Fibroblast of lung (primary cell): Measurements from ENCODE around the gene SCIMP. TPM values are rescaled to one million over a fixed set of nuclear protein-coding genes. Genes with fewer than 3 reads are reported as not detected.
"Not testable (repeated sequence)": the region's sequence is repeated elsewhere in the genome, so short reads cannot be mapped to it uniquely, and the experiment has no call there.

Experiments
- DNase-seq, 2 donors: peaks; one replicate each; pipeline versions ENCODE4 v3.0.0 to v3.0.0-alpha.2; 2010; ENCODE audit warnings: low read depth in 2 of 2
- H2AFZ ChIP-seq: 2 replicates; pipeline ENCODE4 v1.5.1; 2012; ENCODE audit warnings: low read length, control low read depth, inconsistent platforms
- H3K27ac ChIP-seq: 2 replicates; pipeline ENCODE4 v1.5.1; 2011; ENCODE audit warnings: low read length, control low read depth; ENCODE audit not compliant: insufficient read depth
- H3K27me3 ChIP-seq: 2 replicates; pipeline ENCODE4 v1.5.1; 2011; ENCODE audit warnings: mild to moderate bottlenecking, low read length; ENCODE audit not compliant: control insufficient read depth, insufficient read depth
- H3K36me3 ChIP-seq: 2 replicates; pipeline ENCODE4 v1.5.1; 2011; ENCODE audit warnings: low read length; ENCODE audit not compliant: control insufficient read depth, insufficient read depth
- H3K4me1 ChIP-seq: 2 replicates; pipeline ENCODE4 v1.5.1; 2011; ENCODE audit warnings: low read length; ENCODE audit not compliant: control insufficient read depth, insufficient read depth; ENCODE audit errors: extremely low read depth
- H3K4me2 ChIP-seq: 2 replicates; pipeline ENCODE4 v1.5.1; 2011; ENCODE audit warnings: low read length, control low read depth; ENCODE audit not compliant: insufficient read depth; ENCODE audit errors: extremely low read depth
- H3K4me3 ChIP-seq, 4 experiments: fragments of 200-600 bp in 1 of 4; sonication (generic) in 1 of 4; replicated peaks in 1 of 4; 2 replicates each; pipeline ENCODE4 v1.5.1; 2011 to 2016; ENCODE audit warnings: low read length in 4 of 4, low read depth in 3 of 4, mild to moderate bottlenecking in 3 of 4, control low read depth in 2 of 4, inconsistent platforms in 1 of 4, mixed read lengths in 1 of 4; ENCODE audit not compliant: insufficient read depth in 1 of 4; ENCODE audit errors: control extremely low read depth in 1 of 4
- H3K79me2 ChIP-seq: 2 replicates; pipeline ENCODE4 v1.5.1; 2012; ENCODE audit warnings: mild to moderate bottlenecking, low read length, inconsistent platforms; ENCODE audit not compliant: control insufficient read depth, insufficient read depth
- H3K9ac ChIP-seq: 2 replicates; pipeline ENCODE4 v1.5.1; 2011; ENCODE audit warnings: mild to moderate bottlenecking, low read length, control low read depth; ENCODE audit not compliant: insufficient read depth
- H3K9me3 ChIP-seq: 2 replicates; pipeline ENCODE4 v1.5.1; 2012; ENCODE audit warnings: low read depth, low read length; ENCODE audit not compliant: control insufficient read depth, insufficient read depth
- H4K20me1 ChIP-seq: 2 replicates; pipeline ENCODE4 v1.5.1; 2011; ENCODE audit warnings: low read length; ENCODE audit not compliant: control insufficient read depth, insufficient read depth; ENCODE audit errors: extremely low read depth
- polyA plus RNA-seq, 2 donors: library from polyadenylated mRNA; depleted of rRNA in 1 of 2; stranded (reverse) in 1 of 2; unstranded in 1 of 2; fragments of >200 nt; gene quantifications; 2 replicates each; pipeline ENCODE4 v1.2.1, GENCODE V29; 2011 to 2012; ENCODE audit warnings: missing spikeins in 1 of 2
- total RNA-seq: library from RNA; depleted of rRNA; stranded (reverse); fragments of >200 nt; gene quantifications from 2 replicates; pipeline ENCODE4 v1.2.1, GENCODE V29; 2014

Gene SCIMP
- total and polyA plus RNA-seq, 2 donors (not counting 1 experiment from before 2014, with no cell fraction given), result not detected

GRCh38 chr17:5160702-5161101 is 74.0 kb downstream of the SCIMP start:
- H3K27me3 ChIP-seq, H3K4me1 ChIP-seq, H3K36me3 ChIP-seq, H4K20me1 ChIP-seq, H2AFZ ChIP-seq, DNase-seq, H3K9me3 ChIP-seq, H3K9ac ChIP-seq, H3K27ac ChIP-seq, H3K4me2 ChIP-seq, H3K4me3 ChIP-seq, H3K79me2 ChIP-seq: not testable (repeated sequence)

Other genes starting within 250 kb of the SCIMP start
- gene CAMTA2, start 247.2 kb downstream of the SCIMP start, total RNA-seq, result 8.5 and 18.3 TPM in 2 replicates
- 12.4 and 16.1 TPM in 2 replicates for gene CAMTA2, start 247.2 kb downstream of the SCIMP start, polyA plus RNA-seq
- 0.26 and 0.33 TPM in 2 replicates for gene INCA1, start 237.3 kb downstream of the SCIMP start, total RNA-seq
- 0.28 and 0.38 TPM in 2 replicates for gene INCA1, start 237.3 kb downstream of the SCIMP start, polyA plus RNA-seq
- 52.4 and 86.0 TPM in 2 replicates for gene KIF1C, start 236.9 kb downstream of the SCIMP start, total RNA-seq
- gene KIF1C, start 236.9 kb downstream of the SCIMP start, polyA plus RNA-seq, result 68.1 and 70.5 TPM in 2 replicates
- gene SLC52A1, start 199.4 kb downstream of the SCIMP start, total RNA-seq, result 0.26 and 0.66 TPM in 2 replicates
- not detected in 2 replicates for gene SLC52A1, start 199.4 kb downstream of the SCIMP start, polyA plus RNA-seq
- gene ZFP3, start 156.4 kb downstream of the SCIMP start, total RNA-seq, result 2.1 and 3.1 TPM in 2 replicates
- gene ZFP3, start 156.4 kb downstream of the SCIMP start, polyA plus RNA-seq, result 2.2 and 2.6 TPM in 2 replicates
- 7.2 and 7.3 TPM in 2 replicates for gene ZNF232, start 123.0 kb downstream of the SCIMP start, total RNA-seq
- 4.2 and 4.6 TPM in 2 replicates for gene ZNF232, start 123.0 kb downstream of the SCIMP start, polyA plus RNA-seq
- gene USP6, start 118.8 kb downstream of the SCIMP start, total RNA-seq, result not detected in 2 replicates
- 0.01 TPM in 1 of 2 replicates, not detected in the other for gene USP6, start 118.8 kb downstream of the SCIMP start, polyA plus RNA-seq
- gene ZNF594, start 43.0 kb downstream of the SCIMP start, total RNA-seq, result 7.7 and 8.3 TPM in 2 replicates
- 1.7 and 2.9 TPM in 2 replicates for gene ZNF594, start 43.0 kb downstream of the SCIMP start, polyA plus RNA-seq
- gene RABEP1, start 47.4 kb upstream of the SCIMP start, total RNA-seq, result 46.5 and 64.4 TPM in 2 replicates
- 33.6 and 46.3 TPM in 2 replicates for gene RABEP1, start 47.4 kb upstream of the SCIMP start, polyA plus RNA-seq
- gene NUP88, start 184.8 kb upstream of the SCIMP start, total RNA-seq, result 61.1 and 79.6 TPM in 2 replicates
- 41.8 and 61.5 TPM in 2 replicates for gene NUP88, start 184.8 kb upstream of the SCIMP start, polyA plus RNA-seq
- 49.1 and 53.3 TPM in 2 replicates for gene RPAIN, start 185.3 kb upstream of the SCIMP start, total RNA-seq
- gene RPAIN, start 185.3 kb upstream of the SCIMP start, polyA plus RNA-seq, result 21.4 and 24.5 TPM in 2 replicates
- 136 and 144 TPM in 2 replicates for gene C1QBP, start 204.3 kb upstream of the SCIMP start, total RNA-seq
- gene C1QBP, start 204.3 kb upstream of the SCIMP start, polyA plus RNA-seq, result 187 and 365 TPM in 2 replicates
- 8.0 and 9.7 TPM in 2 replicates for gene DHX33, start 234.1 kb upstream of the SCIMP start, total RNA-seq
- 12.1 and 20.0 TPM in 2 replicates for gene DHX33, start 234.1 kb upstream of the SCIMP start, polyA plus RNA-seq